HepG2 (cell line): Measurements from ENCODE around the gene ZNF264. TPM values are rescaled to one million over a fixed set of nuclear protein-coding genes. Genes with fewer than 3 reads are reported as not detected.
A peak's percentile ranks its signal among the peaks of the same experiment; 100 is the strongest.

Experiments used
- FOXM1 ChIP-seq: sonication (generic); formaldehyde crosslinking; IDR thresholded peaks from 2 replicates; pipeline ENCODE4 v1.5.0; 2020; ENCODE audit warnings: missing genetic modification reagents
- KDM5A ChIP-seq: fragments of 200-600 bp; sonication (generic); IDR thresholded peaks from 2 replicates; pipeline ENCODE4 v1.7.0; 2018; ENCODE audit warnings: antibody characterized with exemption, mild to moderate bottlenecking, low read length, borderline replicate concordance
- KLF16 ChIP-seq, 2 experiments: sonication (generic) in 1 of 2; formaldehyde crosslinking in 1 of 2; IDR thresholded peaks; 2 replicates each; pipeline versions ENCODE4 v1.6.1 to v1.8.0; 2016 to 2023; ENCODE audit warnings: missing genetic modification reagents in 2 of 2, missing compliant biosample characterization in 1 of 2
- MXI1 ChIP-seq: IDR thresholded peaks from 3 replicates; pipeline ENCODE4 v1.6.1; 2012; ENCODE audit warnings: low read depth, low read length, inconsistent platforms, borderline replicate concordance
- PHF20 ChIP-seq: sonication (generic); formaldehyde crosslinking; IDR thresholded peaks from 2 replicates; pipeline ENCODE4 v1.5.0; 2020; ENCODE audit warnings: mild to moderate bottlenecking, missing genetic modification reagents
- SYNCRIP ChIP-seq: fragments of 200-400 bp; formaldehyde crosslinking; IDR thresholded peaks from 2 replicates; pipeline ENCODE4 v1.6.1; 2018; ENCODE audit warnings: mild to moderate bottlenecking, low read depth, low read length; ENCODE audit not compliant: insufficient read depth
- TCF12 ChIP-seq, 2 experiments: fragments of 450-650 bp in 1 of 2; sonication (generic) in 1 of 2; formaldehyde crosslinking in 1 of 2; IDR thresholded peaks; 2 replicates each; pipeline versions ENCODE4 v1.6.1 to v1.8.0; 2017 to 2022; ENCODE audit warnings: antibody characterized with exemption in 1 of 2, mild to moderate bottlenecking in 1 of 2, missing genetic modification reagents in 1 of 2, moderate library complexity in 1 of 2
- ZIK1 ChIP-seq: sonication (generic); formaldehyde crosslinking; IDR thresholded peaks from 2 replicates; pipeline ENCODE4 v1.5.0; 2020; ENCODE audit warnings: mild to moderate bottlenecking, low read depth, missing genetic modification reagents, borderline replicate concordance
- ZNF124 ChIP-seq: sonication (generic); formaldehyde crosslinking; IDR thresholded peaks from 2 replicates; pipeline ENCODE4 v1.4.0; 2020; ENCODE audit warnings: missing genetic modification reagents
- ZNF282 ChIP-seq: fragments of 450-650 bp; IDR thresholded peaks from 2 replicates; pipeline ENCODE4 v1.6.1; 2018; ENCODE audit not compliant: partially characterized antibody
- polyA plus RNA-seq, 8 experiments: library from polyadenylated mRNA; depleted of rRNA in 3 of 8; stranded (reverse) in 7 of 8; unstranded in 1 of 8; fragments of >200 nt; fragmentation: Illumina TruSeq in 4 of 8; extraction: Trizol in 4 of 8; gene quantifications; 2 replicates each; pipeline versions ENCODE4 v1.2.1 to v1.2.3, GENCODE V29; 2011 to 2016; ENCODE audit warnings: low read depth in 4 of 8, missing spikeins in 1 of 8, mixed read lengths in 1 of 8; ENCODE audit not compliant: insufficient read depth in 1 of 8
- total RNA-seq, 5 experiments: library from RNA; depleted of rRNA; stranded (reverse); fragments of >200 nt; fragmentation: Illumina TruSeq; extraction: Trizol; gene quantifications; 2 replicates each; pipeline ENCODE4 v1.2.3, GENCODE V29; 2016; ENCODE audit warnings: low read depth in 1 of 5
- TF ChIP-seq, protein P1 (sequence below): sonication (generic); formaldehyde crosslinking; IDR thresholded peaks from 2 replicates; pipeline ENCODE4 v1.8.0; 2022; ENCODE audit warnings: low read depth, missing genetic modification reagents
- TF ChIP-seq, protein P2 (sequence below): sonication (generic); formaldehyde crosslinking; IDR thresholded peaks from 2 replicates; pipeline ENCODE4 v1.5.0; 2020; ENCODE audit warnings: missing genetic modification reagents
- TF ChIP-seq, protein P3 (sequence below): sonication (generic); formaldehyde crosslinking; IDR thresholded peaks from 2 replicates; pipeline ENCODE4 v1.5.1; 2020; ENCODE audit warnings: mild to moderate bottlenecking, missing genetic modification reagents, moderate library complexity
- TF ChIP-seq, protein P4 (sequence below): sonication (generic); formaldehyde crosslinking; IDR thresholded peaks from 2 replicates; pipeline ENCODE4 v1.8.0; 2022; ENCODE audit warnings: mild to moderate bottlenecking, missing genetic modification reagents, moderate library complexity
- TF ChIP-seq, protein P5 (sequence below): IDR thresholded peaks from 2 replicates; pipeline ENCODE4 v1.6.1; 2018; ENCODE audit warnings: missing genetic modification reagents, mild to moderate bottlenecking, missing compliant biosample characterization
- TF ChIP-seq, protein P6 (sequence below): IDR thresholded peaks from 2 replicates; pipeline ENCODE4 v1.6.1; 2016; ENCODE audit warnings: missing compliant biosample characterization, missing genetic modification reagents, borderline replicate concordance

ZNF264 gene
- total and polyA plus RNA-seq, 2 of the 13 experiments (the other 11 are each of a cell fraction or from before 2014, with no cell fraction given): 3.5 to 17.6 TPM

DNA sequence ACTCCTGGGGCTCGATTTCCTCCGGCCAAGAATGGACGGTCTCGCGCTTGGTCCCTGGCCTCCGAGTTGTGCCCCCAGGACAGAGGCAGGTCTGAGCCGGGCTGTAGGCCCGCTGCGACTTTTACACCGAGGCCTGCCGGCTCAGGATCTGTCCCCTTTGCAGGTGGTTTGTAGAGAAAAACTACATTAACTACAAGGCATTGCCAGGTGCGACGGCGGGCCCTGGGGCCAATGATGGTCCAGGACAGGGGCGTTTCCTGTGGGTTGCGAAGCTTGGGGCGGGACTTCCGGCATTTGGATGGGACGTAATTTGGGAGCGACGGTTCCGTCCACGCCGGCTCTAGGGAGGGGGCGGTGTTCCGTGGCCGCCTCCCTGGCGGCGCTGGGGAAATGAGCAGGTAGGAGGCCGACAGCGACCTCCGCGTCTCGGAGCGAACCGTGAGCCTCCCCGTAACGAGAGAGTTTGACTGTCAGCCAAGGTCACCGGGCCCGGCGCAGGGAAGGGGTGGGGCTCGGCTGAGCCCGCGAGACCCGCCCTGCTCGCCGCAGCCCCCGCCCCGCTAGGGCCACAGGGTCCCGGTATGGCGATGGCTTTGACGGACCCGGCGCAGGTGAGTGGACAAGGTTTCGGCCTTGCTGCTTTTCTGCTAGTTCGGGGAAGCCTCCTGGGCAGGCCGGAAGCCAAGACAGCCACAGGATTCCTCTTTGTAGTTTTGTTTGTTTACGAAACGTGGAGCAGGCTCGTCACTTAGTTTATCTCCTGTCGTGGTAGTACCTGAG lies 49.2 kb downstream of the ZNF264 start, which contains the start of gene ZNF805 (continued):
- TF ChIP-seq, protein P1, sequence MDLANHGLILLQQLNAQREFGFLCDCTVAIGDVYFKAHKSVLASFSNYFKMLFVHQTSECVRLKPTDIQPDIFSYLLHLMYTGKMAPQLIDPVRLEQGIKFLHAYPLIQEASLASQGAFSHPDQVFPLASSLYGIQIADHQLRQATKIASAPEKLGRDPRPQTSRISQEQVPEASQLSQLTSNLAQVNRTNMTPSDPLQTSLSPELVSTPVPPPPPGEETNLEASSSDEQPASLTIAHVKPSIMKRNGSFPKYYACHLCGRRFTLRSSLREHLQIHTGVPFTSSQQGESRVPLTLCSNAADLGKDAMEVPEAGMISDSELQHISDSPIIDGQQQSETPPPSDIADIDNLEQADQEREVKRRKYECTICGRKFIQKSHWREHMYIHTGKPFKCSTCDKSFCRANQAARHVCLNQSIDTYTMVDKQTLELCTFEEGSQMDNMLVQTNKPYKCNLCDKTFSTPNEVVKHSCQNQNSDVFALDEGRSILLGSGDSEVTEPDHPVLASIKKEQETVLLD (CRISPR knock-in tag): peak; percentile 87
- peak; percentile 91; the same call in 2 of the 3 replicates for TF ChIP-seq MXI1
- TF ChIP-seq SYNCRIP: no peak
- TF ChIP-seq KDM5A: peak; percentile 87
- TF ChIP-seq, protein P2, sequence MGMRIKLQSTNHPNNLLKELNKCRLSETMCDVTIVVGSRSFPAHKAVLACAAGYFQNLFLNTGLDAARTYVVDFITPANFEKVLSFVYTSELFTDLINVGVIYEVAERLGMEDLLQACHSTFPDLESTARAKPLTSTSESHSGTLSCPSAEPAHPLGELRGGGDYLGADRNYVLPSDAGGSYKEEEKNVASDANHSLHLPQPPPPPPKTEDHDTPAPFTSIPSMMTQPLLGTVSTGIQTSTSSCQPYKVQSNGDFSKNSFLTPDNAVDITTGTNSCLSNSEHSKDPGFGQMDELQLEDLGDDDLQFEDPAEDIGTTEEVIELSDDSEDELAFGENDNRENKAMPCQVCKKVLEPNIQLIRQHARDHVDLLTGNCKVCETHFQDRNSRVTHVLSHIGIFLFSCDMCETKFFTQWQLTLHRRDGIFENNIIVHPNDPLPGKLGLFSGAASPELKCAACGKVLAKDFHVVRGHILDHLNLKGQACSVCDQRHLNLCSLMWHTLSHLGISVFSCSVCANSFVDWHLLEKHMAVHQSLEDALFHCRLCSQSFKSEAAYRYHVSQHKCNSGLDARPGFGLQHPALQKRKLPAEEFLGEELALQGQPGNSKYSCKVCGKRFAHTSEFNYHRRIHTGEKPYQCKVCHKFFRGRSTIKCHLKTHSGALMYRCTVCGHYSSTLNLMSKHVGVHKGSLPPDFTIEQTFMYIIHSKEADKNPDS: no peak
- no peak for TF ChIP-seq ZIK1 (CRISPR knock-in tag)
- no peak for TF ChIP-seq ZNF282
- TF ChIP-seq KLF16 (CRISPR knock-in tag; IDR thresholded peaks at IDR 0.05): peak in 1 of 2 experiments; percentile 80; a peak in 1 of 4 replicates
- TF ChIP-seq, protein P3, sequence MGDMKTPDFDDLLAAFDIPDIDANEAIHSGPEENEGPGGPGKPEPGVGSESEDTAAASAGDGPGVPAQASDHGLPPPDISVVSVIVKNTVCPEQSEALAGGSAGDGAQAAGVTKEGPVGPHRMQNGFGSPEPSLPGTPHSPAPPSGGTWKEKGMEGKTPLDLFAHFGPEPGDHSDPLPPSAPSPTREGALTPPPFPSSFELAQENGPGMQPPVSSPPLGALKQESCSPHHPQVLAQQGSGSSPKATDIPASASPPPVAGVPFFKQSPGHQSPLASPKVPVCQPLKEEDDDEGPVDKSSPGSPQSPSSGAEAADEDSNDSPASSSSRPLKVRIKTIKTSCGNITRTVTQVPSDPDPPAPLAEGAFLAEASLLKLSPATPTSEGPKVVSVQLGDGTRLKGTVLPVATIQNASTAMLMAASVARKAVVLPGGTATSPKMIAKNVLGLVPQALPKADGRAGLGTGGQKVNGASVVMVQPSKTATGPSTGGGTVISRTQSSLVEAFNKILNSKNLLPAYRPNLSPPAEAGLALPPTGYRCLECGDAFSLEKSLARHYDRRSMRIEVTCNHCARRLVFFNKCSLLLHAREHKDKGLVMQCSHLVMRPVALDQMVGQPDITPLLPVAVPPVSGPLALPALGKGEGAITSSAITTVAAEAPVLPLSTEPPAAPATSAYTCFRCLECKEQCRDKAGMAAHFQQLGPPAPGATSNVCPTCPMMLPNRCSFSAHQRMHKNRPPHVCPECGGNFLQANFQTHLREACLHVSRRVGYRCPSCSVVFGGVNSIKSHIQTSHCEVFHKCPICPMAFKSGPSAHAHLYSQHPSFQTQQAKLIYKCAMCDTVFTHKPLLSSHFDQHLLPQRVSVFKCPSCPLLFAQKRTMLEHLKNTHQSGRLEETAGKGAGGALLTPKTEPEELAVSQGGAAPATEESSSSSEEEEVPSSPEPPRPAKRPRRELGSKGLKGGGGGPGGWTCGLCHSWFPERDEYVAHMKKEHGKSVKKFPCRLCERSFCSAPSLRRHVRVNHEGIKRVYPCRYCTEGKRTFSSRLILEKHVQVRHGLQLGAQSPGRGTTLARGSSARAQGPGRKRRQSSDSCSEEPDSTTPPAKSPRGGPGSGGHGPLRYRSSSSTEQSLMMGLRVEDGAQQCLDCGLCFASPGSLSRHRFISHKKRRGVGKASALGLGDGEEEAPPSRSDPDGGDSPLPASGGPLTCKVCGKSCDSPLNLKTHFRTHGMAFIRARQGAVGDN: peak; percentile 86
- TF ChIP-seq, protein P4, sequence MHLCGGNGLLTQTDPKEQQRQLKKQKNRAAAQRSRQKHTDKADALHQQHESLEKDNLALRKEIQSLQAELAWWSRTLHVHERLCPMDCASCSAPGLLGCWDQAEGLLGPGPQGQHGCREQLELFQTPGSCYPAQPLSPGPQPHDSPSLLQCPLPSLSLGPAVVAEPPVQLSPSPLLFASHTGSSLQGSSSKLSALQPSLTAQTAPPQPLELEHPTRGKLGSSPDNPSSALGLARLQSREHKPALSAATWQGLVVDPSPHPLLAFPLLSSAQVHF: no peak
- TF ChIP-seq FOXM1 (CRISPR knock-in tag): no peak
- TF ChIP-seq ZNF124 (CRISPR knock-in tag): peak; percentile 20; the same call in 1 of the 2 replicates
- TF ChIP-seq, protein P5, sequence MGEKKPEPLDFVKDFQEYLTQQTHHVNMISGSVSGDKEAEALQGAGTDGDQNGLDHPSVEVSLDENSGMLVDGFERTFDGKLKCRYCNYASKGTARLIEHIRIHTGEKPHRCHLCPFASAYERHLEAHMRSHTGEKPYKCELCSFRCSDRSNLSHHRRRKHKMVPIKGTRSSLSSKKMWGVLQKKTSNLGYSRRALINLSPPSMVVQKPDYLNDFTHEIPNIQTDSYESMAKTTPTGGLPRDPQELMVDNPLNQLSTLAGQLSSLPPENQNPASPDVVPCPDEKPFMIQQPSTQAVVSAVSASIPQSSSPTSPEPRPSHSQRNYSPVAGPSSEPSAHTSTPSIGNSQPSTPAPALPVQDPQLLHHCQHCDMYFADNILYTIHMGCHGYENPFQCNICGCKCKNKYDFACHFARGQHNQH: no peak
- TF ChIP-seq, protein P6, sequence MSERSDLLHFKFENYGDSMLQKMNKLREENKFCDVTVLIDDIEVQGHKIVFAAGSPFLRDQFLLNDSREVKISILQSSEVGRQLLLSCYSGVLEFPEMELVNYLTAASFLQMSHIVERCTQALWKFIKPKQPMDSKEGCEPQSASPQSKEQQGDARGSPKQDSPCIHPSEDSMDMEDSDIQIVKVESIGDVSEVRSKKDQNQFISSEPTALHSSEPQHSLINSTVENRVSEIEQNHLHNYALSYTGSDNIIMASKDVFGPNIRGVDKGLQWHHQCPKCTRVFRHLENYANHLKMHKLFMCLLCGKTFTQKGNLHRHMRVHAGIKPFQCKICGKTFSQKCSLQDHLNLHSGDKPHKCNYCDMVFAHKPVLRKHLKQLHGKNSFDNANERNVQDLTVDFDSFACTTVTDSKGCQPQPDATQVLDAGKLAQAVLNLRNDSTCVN (CRISPR knock-in tag): no peak
- TF ChIP-seq PHF20 (CRISPR knock-in tag): peak; percentile 99
- no peak for TF ChIP-seq TCF12 (IDR thresholded peaks at IDR 0.05)
- TF ChIP-seq TCF12 (CRISPR knock-in tag; IDR thresholded peaks at IDR 0.05): 0 out of 2 replicates have a peak, but pooled peaks have one; percentile 32
